Non-pigmented ciliary epithelial cell (primary cell): ENCODE measurements around the gene GPC3.
"Not testable (repeated sequence)": the region's sequence is repeated elsewhere in the genome, so short reads cannot be mapped to it uniquely, and the experiment has no call there.

Experiments used
- DNase-seq: peaks from one replicate; pipeline ENCODE4 v3.0.0-alpha.2; 2010; ENCODE audit warnings: low read depth

Gene GPC3

GRCh38 chrX:133926099-133926498, 59.3 kb downstream of the GPC3 start:
- no peak for DNase-seq

GRCh38 chrX:133924548-133924947, 60.8 kb downstream of the GPC3 start:
- DNase-seq, result no peak

GRCh38 chrX:133923548-133923947, 61.8 kb downstream of the GPC3 start:
- DNase-seq, result no peak

- DNase-seq, result no peak
Observed at GRCh38 chrX:133923113-133923512, 62.3 kb downstream of the GPC3 start.

- DNase-seq, result no peak
Observed at GRCh38 chrX:133922390-133922771, 63.0 kb downstream of the GPC3 start.

GRCh38 chrX:133921764-133922389, 63.5 kb downstream of the GPC3 start:
- no peak for DNase-seq

GRCh38 chrX:133921086-133921485, 64.3 kb downstream of the GPC3 start:
- DNase-seq, result no peak

GRCh38 chrX:133918361-133918771, 67.0 kb downstream of the GPC3 start:
- no peak for DNase-seq

- DNase-seq, result no peak
Observed at GRCh38 chrX:133916984-133917722, 68.2 kb downstream of the GPC3 start.

GRCh38 chrX:133913658-133914388, 71.6 kb downstream of the GPC3 start:
- DNase-seq, result no peak

- no peak for DNase-seq
Observed at GRCh38 chrX:133913009-133913408, 72.4 kb downstream of the GPC3 start.

GRCh38 chrX:133911825-133912495, 73.4 kb downstream of the GPC3 start:
- DNase-seq, result no peak

GRCh38 chrX:133910539-133910938, 74.9 kb downstream of the GPC3 start:
- no peak for DNase-seq

GRCh38 chrX:133909888-133910287, 75.5 kb downstream of the GPC3 start:
- DNase-seq, result no peak

GRCh38 chrX:133908223-133908955, 77.0 kb downstream of the GPC3 start:
- DNase-seq, result no peak

- DNase-seq, result no peak
Observed at GRCh38 chrX:133907606-133908005, 77.8 kb downstream of the GPC3 start.

GRCh38 chrX:133905305-133905704, 80.1 kb downstream of the GPC3 start:
- DNase-seq, result no peak

GRCh38 chrX:133897593-133898163, 87.7 kb downstream of the GPC3 start:
- DNase-seq, result no peak

GRCh38 chrX:133892337-133892736, 93.1 kb downstream of the GPC3 start:
- no peak for DNase-seq

GRCh38 chrX:133888984-133889383, 96.4 kb downstream of the GPC3 start:
- DNase-seq, result no peak

GRCh38 chrX:133888084-133888483, 97.3 kb downstream of the GPC3 start:
- not testable (repeated sequence) for DNase-seq
